HG03159 (cell line): ENCODE data around the gene SLC9A2.

Experiments used
- ATAC-seq: cut with Tn5 transposase; IDR thresholded peaks from one replicate; pipeline ENCODE4 v1.9.1; 2021; ENCODE audit warnings: mild to moderate bottlenecking, moderate library complexity; ENCODE audit not compliant: unreplicated experiment

SLC9A2 gene, protein sequence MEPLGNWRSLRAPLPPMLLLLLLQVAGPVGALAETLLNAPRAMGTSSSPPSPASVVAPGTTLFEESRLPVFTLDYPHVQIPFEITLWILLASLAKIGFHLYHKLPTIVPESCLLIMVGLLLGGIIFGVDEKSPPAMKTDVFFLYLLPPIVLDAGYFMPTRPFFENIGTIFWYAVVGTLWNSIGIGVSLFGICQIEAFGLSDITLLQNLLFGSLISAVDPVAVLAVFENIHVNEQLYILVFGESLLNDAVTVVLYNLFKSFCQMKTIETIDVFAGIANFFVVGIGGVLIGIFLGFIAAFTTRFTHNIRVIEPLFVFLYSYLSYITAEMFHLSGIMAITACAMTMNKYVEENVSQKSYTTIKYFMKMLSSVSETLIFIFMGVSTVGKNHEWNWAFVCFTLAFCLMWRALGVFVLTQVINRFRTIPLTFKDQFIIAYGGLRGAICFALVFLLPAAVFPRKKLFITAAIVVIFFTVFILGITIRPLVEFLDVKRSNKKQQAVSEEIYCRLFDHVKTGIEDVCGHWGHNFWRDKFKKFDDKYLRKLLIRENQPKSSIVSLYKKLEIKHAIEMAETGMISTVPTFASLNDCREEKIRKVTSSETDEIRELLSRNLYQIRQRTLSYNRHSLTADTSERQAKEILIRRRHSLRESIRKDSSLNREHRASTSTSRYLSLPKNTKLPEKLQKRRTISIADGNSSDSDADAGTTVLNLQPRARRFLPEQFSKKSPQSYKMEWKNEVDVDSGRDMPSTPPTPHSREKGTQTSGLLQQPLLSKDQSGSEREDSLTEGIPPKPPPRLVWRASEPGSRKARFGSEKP

DNA sequence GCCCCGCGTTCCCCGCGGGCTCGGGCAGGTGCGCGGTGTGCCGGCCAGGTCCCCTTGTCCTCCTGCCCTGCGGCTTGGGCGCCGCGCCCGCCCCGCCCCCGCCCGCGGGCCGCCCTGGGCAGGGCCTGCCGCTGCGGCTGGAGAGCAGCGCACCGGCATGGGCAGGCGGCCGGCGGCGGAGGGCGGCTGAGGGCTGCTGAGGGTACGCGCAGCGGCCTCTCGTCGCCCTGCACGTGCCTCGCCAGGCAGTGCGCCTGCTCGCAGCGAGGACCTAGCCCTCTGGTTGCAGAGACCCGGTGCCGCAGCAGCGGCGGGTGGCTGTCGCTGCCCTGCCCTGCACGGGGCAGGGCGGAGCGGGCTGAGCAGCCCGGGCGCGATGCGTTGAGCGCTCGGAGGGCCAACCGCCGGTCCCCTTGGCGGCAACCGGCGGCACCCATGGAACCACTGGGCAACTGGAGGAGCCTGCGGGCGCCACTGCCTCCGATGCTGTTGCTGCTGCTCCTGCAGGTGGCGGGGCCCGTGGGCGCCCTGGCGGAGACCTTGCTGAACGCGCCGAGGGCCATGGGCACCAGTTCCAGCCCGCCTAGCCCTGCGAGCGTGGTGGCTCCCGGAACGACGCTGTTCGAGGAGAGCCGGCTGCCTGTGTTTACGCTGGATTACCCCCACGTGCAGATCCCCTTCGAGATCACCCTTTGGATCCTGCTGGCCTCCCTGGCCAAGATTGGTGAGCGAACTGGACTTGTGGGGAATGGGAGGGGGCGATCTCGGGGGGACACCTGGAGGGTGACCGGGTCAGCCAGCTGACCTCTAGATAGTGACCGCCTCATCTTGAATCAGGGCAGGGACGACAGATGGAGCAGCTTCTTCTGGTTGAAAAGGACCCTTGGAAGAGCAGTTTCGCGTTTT is at the start of gene SLC9A2:
TSS of gene SLC9A2 (plus strand) at position 140 of the 906 bp plus-strand sequence. CDS start at position 436, 296 bp downstream.
- ATAC-seq: no peak

- no peak for ATAC-seq
Measured at GRCh38 chr2:102575888-102576287, 43.5 kb upstream of the SLC9A2 start.

GRCh38 chr2:102578376-102578775 is 41.0 kb upstream of the SLC9A2 start:
- no peak for ATAC-seq

DNA sequence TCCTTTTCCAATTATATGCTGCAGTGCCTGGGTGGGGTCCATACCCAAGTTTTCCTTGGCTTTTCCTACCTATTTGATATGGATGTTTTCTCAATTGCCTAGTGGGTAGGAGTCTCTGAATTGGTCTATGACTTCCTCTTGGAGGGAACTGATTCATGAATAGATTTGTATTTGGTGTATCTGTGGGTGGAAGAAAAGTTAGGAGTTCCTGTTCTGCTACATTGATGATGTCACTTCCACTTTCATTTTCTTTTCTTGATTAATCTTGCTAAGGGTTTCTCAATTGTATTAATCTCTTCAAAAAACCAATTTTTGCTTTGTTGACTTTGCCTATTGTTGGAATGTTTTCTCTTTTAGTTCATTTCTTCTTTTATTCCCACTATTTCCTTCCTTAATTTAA is 37.4 kb upstream of the SLC9A2 start:
- ATAC-seq: no peak

DNA sequence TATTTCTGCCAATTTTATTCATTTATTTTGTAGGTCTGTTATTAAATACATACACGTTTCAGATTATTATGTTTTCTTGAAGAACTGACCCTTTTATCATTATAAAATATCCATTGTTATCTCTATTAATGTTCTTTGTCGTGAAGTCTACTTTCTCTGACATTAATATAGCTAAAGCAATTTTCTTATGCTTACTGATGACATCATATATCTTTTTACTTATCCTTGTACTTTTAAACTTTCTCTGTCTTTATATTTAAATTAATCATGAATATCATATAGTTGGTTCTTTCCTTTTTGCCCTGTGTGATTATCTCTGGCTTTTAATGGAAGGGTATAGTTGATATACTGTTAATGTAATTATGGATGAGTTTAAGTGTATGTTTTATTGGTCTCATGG is 36.5 kb upstream of the SLC9A2 start:
- no peak for ATAC-seq

GRCh38 chr2:102585847-102586404 is 33.4 kb upstream of the SLC9A2 start:
- no peak for ATAC-seq

DNA sequence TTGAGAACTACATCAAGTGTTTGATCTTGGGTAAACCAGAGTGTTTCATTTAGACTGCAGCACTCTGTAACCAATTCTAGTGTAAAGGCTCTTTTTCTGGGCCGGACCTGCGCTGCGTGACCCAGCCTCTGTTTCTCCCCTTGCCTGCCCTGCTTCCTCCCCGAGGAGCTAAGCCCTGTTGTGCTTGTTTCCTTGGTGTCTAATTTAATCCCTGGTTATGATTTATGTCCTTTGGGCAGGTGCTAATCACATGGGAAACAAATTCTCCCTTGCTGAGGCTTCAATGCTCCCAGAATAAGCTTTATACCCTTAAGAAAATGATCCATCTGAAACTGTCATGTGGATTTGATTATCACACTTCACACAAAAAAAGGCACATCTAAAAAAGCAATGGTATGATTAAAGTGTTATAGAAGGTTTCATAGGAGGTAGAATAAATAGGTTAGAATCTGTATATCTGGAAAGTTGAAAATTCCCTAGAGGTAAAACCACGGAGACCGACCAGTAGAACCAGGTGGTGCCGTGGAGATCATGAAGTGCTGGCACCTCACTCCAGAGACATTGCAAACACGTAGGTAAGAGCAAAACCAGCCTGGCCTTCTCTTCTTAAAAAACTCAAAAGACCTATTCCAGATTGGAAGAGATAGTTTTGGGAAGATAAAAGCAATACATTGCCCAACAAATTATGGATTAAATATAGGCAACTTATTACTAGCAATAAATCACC is 31.0 kb upstream of the SLC9A2 start:
- no peak for ATAC-seq

- ATAC-seq: no peak
Measured at GRCh38 chr2:102589444-102589843, 29.9 kb upstream of the SLC9A2 start.

DNA sequence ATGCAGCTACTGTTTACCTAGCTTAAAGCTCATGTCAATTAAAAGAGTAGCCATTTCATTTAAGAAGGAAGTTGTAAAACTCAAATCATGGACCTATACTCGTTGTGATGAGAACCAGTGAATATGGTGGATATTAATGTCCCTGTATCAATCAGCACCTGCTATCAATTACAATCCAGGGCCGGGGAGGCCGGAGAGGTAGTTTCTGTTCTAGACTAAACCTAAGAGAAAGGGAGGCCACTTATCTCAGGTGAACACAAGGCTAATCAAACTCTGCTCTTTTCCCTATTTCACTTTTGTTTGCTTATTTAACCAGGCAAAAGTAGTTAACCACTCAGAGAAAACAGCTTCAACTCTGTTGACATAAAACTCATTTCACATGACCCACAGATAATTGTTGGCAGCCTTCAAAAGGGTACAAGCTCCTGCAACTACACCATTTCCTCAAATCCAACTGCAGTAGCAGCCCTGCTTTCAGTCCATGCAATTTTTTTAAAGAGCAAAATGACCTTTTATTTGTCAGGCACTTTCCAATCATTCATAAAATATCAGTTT is 27.8 kb upstream of the SLC9A2 start:
- ATAC-seq: no peak

- ATAC-seq: no peak
Measured at GRCh38 chr2:102592601-102593000, 26.8 kb upstream of the SLC9A2 start.

- no peak for ATAC-seq
Measured at GRCh38 chr2:102593516-102593915, 25.8 kb upstream of the SLC9A2 start.

DNA sequence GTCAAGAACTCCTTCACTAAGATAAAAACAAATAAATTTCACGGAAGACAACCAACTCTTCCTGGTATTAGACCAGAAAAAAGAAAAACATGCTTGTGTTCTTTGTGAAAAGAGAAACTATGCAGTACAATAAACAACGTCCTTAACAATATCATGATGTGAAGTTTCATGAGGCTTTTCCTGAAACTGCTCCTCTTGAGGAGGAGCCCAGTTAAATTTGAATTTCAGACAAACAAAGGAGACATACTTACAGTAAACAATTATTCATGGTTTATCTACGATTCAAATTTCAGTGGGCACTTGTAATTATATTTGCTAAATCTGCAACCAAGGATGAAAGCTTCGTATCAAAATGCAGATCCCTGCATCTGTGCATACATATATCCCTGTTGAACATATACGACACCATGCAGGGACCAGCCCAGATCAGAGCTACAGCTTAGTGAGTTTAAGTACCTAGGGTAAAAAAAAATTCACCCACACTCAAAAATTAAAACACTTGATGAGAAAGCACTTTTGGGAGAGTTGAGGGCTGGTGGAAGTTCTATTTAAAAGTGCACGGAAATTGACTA is 24.8 kb upstream of the SLC9A2 start:
- no peak for ATAC-seq

GRCh38 chr2:102597788-102598187 is 21.6 kb upstream of the SLC9A2 start:
- no peak for ATAC-seq

GRCh38 chr2:102599486-102599885 is 19.9 kb upstream of the SLC9A2 start:
- ATAC-seq: no peak

DNA sequence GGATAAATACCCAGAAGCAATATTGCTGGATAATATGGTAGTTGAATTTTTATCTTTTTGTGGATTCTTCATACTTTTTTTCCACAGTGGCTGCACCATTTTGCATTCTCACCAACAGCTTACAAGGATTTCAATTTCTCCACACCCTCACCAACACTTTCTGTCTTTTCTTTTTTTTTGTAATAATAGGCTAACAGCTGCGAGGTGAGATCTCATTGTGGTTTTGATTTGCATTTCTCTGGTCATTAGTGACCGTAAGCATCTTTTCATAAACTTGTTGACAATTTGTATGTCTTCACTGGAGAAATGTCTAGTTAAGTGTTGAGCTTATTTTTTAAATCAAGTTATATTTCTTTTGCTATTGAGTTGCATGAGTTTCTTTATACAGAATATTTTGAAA is 17.6 kb upstream of the SLC9A2 start:
- no peak for ATAC-seq

DNA sequence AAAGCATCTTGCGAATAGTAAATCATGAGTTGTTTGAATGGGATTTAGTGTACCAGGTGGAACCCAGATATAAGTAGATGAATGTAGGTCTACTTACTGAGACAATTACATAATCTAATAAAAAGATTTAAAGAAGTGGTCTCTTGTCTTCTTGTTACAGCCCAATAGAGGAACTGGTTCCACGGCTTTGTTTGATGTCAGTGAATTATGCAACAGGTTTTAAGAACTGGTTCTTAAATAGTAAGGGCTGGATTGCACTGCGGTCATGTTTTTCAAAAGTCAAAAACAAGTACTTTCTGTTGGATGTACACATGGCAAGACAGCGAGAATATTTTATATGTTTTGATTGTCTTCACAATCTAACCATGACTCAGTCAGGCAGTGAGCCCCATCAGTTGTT is 15.4 kb upstream of the SLC9A2 start:
- ATAC-seq: no peak

GRCh38 chr2:102604769-102605168 is 14.6 kb upstream of the SLC9A2 start:
- no peak for ATAC-seq

GRCh38 chr2:102606353-102606752 is 13.0 kb upstream of the SLC9A2 start:
- no peak for ATAC-seq

DNA sequence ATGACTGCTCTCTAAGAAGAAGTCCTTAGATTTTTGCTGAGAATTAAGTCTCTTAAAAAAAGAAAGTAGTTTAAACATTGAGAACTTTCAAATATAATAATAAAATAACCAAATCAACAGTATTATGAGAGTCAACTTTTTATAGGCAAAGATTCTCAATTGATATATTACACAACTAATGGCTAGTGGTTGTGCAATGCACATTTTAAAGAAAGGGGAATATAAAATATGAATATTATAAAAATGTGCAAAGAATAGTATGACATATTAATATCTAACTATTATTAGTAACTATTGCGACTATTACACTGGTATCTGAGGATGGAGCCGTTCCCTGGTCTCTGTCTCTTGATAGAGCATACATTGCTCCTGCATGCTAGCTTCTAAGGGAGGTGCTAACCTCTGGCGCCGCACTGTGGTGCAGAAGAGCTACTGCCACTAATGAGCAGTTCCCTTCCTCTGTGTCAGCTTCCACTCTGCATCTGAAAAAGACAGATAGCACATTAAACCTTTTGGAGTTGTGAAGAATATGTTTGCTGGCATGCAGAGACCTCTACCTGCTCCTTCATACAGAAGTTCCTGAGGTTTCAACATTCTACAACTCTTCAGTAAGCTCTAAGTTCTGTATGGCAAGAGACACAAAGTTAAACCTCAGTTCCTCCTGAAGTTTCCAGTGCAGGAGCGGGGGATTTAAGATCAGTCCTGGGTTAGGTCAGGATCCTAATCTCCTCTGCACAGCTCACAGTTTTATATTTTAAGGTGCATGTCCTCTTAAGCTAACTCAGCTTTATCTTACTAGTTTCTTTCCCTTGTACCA is 3.5 kb upstream of the SLC9A2 start:
- ATAC-seq: peak; percentile 94
